Colonic mucosa (tissue), 4 donors: Measurements from ENCODE around the gene EFNA2. TPM values are rescaled to one million over a fixed set of nuclear protein-coding genes. Genes with fewer than 3 reads are reported as not detected.

Experiments
- DNase-seq: peaks from one replicate; pipeline ENCODE4 v3.0.0-alpha.2; 2020
- H3K27ac ChIP-seq: fragments of 200-600 bp; one replicate; pipeline ENCODE4 v1.8.0; 2021
- H3K27me3 ChIP-seq: fragments of 200-600 bp; one replicate; pipeline ENCODE4 v1.8.0; 2021
- H3K36me3 ChIP-seq: fragments of 200-600 bp; one replicate; pipeline ENCODE4 v1.8.0; 2021
- H3K4me1 ChIP-seq: fragments of 200-600 bp; one replicate; pipeline ENCODE4 v1.8.0; 2021; ENCODE audit warnings: mild to moderate bottlenecking
- H3K4me3 ChIP-seq: fragments of 200-600 bp; one replicate; pipeline ENCODE4 v1.8.0; 2021
- H3K9ac ChIP-seq, 2 donors: one replicate each; pipeline ENCODE4 v1.7.0; 2013; ENCODE audit warnings: control low read depth in 2 of 2, low read depth in 2 of 2, low read length in 2 of 2
- H3K9me3 ChIP-seq: fragments of 200-600 bp; one replicate; pipeline ENCODE4 v1.8.0; 2021
- intact Hi-C: fragments of 100-400 bp; cut with DNase I; formaldehyde crosslinking; loops from one replicate; pipeline ENCODE4 v1.14.1; 2022
- total RNA-seq, 2 donors: library from RNA; stranded (reverse); fragmentation: NEBNext Ultra II Directional in 1 of 2; extraction: Animal tissue kit (Norgen Biotek cat#: 25700) in 1 of 2; gene quantifications; one replicate each; pipeline ENCODE4 v1.2.1, GENCODE V29; 2021
- TF ChIP-seq, protein P1 (sequence below): fragments of 200-600 bp; IDR thresholded peaks from one replicate; pipeline ENCODE4 v1.8.0; 2022; ENCODE audit warnings: antibody characterized with exemption, mild to moderate bottlenecking
- donor health status: healthy.
- donor health status: DM: no; HTN: no; CAD: no.
- donor health status: DM: no; HTN: no; CAD: no.

The EFNA2 gene
- total RNA-seq, 2 donors from 2014 or later: 72.8 to 86.1 TPM

DNA sequence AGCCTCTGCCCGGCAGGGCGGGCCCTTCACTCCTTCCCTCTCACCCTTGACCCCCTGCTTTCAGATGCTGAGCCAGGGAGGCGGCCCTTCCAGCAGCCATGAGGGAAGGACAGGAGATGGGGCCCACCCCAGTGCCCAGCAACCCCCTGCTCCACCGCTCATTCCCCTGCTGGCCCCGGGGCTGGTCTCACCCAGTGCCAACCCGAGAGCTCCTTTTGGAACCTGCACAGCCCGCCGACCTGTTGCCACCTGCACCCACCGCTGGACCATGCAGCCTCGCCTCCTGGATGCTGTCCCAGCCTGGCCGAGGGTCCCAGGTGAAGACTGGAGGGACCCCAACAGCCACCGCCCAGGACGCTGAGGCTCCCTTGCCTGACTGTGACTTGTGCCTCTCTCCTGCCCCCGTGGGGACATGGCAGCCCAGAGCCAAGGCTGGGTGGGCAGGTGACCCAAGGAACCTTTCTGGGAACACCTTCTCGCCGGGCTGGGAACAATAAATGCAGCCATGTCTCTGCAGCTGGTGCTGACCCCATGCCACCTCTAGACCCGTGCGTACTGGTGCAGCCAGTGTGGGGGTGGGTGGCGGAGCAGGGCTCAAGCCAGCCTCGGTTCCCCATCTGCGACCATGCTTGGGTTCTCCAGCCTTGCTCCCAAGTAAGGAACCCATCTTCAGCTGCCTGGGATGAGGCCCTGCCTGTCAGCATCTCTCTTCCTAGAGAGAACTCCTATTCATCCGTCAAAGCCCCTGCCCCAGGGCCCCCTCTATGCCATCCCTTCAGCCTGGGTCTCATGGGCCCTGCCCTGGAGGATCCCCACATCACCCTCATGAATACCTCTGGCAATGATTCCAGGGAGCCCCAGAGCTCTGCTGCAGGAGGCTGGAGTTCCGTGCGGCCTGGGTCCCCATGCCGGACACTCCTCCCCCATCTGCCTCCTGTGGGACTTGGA, 6.7 kb upstream of the EFNA2 start:
- DNase-seq: no peak
- Histone ChIP-seq H3K4me1 (peaks cover 31% of the 10 kb centered on the region), H3K4me3 (no peak overlapping the region), H3K27me3 (no peaks in the 10 kb centered on the region), H3K9ac (no peak overlapping the region), H3K9me3 (no peaks in the 10 kb centered on the region), H3K36me3 (peaks cover 2% of the 10 kb centered on the region), H3K27ac (no peak overlapping the region)
- intact Hi-C loops: loop anchor here (5.0 kb wide), 1 partner anchor 93 kb away; no protein-coding TSS in a partner anchor
- TF ChIP-seq, protein P1, sequence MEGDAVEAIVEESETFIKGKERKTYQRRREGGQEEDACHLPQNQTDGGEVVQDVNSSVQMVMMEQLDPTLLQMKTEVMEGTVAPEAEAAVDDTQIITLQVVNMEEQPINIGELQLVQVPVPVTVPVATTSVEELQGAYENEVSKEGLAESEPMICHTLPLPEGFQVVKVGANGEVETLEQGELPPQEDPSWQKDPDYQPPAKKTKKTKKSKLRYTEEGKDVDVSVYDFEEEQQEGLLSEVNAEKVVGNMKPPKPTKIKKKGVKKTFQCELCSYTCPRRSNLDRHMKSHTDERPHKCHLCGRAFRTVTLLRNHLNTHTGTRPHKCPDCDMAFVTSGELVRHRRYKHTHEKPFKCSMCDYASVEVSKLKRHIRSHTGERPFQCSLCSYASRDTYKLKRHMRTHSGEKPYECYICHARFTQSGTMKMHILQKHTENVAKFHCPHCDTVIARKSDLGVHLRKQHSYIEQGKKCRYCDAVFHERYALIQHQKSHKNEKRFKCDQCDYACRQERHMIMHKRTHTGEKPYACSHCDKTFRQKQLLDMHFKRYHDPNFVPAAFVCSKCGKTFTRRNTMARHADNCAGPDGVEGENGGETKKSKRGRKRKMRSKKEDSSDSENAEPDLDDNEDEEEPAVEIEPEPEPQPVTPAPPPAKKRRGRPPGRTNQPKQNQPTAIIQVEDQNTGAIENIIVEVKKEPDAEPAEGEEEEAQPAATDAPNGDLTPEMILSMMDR: no peak

DNA sequence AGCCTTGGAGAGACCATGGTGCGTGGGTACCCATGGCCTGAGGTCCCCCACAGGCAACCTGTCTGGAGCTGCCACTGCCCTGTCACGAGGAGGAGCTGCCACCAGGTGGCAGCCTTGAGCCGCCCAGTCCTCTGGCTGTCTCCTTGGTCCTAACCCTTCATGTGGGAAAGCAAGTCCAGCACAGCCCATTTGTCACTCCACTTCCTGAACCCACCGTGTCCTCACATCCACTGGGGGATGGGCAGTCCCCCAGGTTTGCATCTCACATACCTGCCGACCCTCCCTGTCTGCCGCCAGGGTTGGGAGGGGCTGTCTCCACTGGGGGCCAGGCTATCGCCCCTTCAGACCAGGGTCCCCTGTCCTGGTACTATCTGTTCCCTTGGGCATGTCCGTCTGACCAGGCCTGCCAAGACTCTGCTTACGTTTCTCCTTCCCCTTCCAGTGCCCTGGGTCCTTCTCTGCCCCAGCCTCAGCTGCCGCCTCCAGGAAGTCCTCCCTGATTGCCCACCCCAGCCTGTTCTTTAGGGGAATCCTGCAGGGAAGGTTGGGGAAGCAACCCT, 5.8 kb upstream of the EFNA2 start:
- peak; percentile 88 for DNase-seq
- Histone ChIP-seq H3K36me3 (no peaks in the 10 kb centered on the region), H3K4me3 (no peak overlapping the region), H3K4me1 (peaks cover 22% of the 10 kb centered on the region), H3K27me3 (peaks cover 3% of the 10 kb centered on the region), H3K9ac (no peak overlapping the region), H3K9me3 (no peaks in the 10 kb centered on the region), H3K27ac (no peak overlapping the region)
- intact Hi-C loops: loop anchor here (5.0 to 10.0 kb wide), 4 partner anchors 77 to 235 kb away; partner anchors contain the start of genes ADAMTSL5 and NDUFS7
- TF ChIP-seq, protein P1: peak; percentile 93

DNA sequence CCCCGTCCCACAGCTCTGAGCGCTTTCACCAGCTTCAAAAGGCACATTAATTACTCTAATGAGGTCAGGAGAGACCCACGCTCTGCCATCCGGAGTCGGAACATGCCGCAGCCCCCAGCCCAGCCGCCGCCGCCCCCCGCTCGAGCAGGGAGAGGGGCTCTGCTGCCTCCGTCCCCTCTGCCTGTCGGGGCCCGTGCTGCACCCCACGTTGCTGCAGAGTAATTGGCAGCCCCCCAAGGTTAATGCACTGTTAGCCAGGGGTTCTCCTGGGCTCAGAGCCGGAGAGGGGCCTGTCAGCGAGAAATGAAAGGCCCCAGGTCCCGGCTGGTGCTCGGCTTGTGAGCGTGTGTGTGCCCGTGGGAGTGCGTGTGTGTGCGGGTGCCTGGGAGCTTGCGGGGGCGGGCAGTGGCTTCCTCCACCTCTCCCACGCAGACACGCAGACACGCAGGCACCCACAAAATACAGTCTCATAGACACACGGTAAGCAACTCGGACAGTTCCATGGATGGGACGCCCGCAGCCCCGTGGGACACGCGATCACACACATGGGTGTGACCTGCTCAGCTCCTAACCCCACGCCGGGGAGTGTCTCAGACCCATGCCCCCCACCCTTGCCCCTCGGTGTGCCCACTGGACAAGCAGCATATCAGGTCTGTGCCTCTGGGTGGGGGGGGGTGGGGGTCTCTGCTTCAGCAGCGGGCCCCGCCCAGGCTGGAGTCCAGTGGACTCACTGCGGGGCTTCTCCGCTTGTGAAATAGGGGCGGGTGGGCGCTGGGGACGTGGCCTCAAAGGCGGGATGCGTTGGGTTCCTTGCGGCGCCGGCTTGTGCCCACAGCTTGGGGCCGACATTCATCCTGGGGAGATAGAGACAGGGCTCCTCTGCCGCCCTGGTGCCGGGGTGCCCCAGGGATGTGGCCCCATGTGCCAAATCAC, 4.8 kb upstream of the EFNA2 start:
- Histone ChIP-seq H3K9ac (no peak overlapping the region), H3K4me1 (peaks cover 19% of the 10 kb centered on the region), H3K27me3 (peaks cover 3% of the 10 kb centered on the region), H3K9me3 (no peaks in the 10 kb centered on the region), H3K36me3 (no peaks in the 10 kb centered on the region), H3K27ac (no peak overlapping the region), H3K4me3 (no peak overlapping the region)
- no peak for DNase-seq
- intact Hi-C loops: loop anchor here (5.0 to 10.0 kb wide), 3 partner anchors 76 to 234 kb away; partner anchors contain the start of genes ADAMTSL5 and NDUFS7
- TF ChIP-seq, protein P1: no peak

DNA sequence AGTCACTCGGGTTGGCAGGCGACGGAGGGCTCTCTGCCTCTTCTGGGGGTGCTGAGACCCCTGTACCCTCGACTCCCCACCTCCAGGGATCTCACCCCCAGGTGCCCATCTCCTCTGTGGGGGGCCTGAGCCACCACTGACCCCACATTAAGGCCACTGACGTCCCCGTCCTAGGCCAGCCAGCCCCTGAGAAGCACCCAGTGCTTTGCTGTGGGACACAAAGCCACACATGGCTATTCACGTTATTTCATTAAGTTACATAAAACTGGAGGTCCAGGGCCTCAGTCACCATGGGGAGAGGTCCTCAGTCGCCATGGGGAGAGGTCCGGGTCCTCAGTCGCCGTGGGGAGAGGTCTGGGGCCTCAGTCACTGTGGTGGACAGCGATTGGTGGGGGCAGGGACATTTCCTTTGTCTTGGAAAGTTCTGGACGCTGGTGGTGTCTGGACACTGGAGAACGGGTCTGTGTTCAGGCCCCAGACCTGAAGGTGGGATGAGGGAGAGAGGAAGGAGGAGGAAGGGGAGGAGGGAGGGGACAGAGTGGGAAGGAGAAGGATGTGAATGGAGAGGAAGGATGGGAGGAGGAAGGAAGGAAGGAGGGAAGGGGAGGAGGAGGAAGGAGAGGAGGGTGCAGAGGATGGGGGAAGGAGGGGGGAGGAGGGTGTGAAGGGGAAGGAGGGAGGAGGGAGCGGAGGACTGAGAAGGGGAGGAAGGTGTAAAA, 3.9 kb upstream of the EFNA2 start:
- no peak overlapping the region for H3K27ac ChIP-seq
- H3K9me3 ChIP-seq: no peaks in the 10 kb centered on the region
- no peak for DNase-seq
- intact Hi-C loops: loop anchor here (5.0 to 10.0 kb wide), 3 partner anchors 76 to 233 kb away; partner anchors contain the start of genes ADAMTSL5 and NDUFS7
- H3K36me3 ChIP-seq: no peaks in the 10 kb centered on the region
- no peak overlapping the region for H3K9ac ChIP-seq
- peaks cover 12% of the 10 kb centered on the region for H3K4me1 ChIP-seq
- H3K27me3 ChIP-seq: peaks cover 8% of the 10 kb centered on the region
- no peak overlapping the region for H3K4me3 ChIP-seq
- TF ChIP-seq, protein P1: no peak
